ENCODE data around the gene RNF11.
A peak's percentile ranks its signal among the peaks of the same experiment; 100 is the strongest.

Gene RNF11

DNA sequence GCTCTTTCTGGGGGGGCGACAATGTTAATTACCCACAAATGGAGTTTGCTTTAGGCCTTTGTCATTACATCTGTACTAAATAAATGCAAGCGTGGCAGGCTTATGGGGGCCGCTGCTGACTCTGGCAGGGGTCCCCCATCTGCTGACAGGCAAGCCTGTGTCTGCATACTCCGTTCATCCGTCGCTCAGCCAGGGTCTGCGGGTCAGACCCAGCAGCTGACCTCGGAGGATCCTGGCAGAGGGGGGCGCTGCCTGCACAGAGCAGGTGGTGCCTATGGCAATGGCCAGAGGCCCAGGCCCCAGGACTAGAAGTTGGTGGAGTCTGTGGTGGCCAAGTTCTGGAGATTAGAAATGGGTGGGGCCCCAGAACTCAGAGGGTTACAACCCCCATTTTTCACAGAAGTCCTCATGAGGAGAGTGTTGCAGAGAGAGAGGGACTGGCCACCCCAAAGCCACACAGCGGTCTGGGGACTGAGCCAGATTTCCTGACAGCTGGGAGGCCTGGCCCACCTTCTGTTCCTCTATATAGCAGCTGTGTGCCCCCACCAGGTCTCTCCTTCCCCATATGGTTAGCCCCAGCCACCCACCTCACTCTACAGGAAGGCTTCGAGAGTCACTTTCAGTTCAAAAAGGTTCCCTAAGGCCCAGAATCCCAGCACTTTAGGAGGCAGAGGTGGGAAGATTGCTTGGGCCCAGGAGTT lies 63.3 kb downstream of the RNF11 start:
- DNase-seq: no peak

DNA sequence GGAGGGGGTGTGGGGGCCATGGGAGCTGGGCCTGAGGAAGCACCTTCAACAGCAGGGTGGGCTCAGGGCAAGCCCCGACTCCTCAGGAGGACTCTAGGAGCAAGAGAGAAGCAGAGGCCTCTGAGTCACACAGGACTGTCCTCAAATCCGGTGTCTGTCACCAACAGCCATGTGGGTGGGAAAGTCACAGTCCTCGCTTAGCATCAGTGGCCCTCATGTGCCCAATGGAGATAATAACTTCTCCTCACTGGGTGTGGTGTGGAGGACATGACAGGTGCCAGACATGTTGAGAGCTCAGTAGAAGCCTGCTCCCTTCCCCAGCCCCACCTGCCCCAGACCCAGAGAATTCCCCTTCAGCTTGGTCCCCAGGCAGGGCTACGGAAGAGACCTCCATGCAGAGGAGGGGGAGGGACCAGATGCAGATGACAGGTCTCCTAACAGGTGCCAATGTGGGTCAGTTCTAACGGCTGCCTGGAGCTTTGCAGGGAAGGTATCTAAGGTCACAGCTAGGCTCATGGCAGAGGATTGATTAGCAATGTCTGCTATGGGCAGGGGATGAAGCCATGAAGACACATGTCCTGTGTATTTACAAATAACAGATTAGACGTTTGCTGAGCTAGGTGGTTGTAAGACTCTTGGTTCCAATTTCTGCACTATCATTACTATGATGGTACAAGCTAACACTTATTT lies 64.1 kb downstream of the RNF11 start:
- no peak for DNase-seq

DNA sequence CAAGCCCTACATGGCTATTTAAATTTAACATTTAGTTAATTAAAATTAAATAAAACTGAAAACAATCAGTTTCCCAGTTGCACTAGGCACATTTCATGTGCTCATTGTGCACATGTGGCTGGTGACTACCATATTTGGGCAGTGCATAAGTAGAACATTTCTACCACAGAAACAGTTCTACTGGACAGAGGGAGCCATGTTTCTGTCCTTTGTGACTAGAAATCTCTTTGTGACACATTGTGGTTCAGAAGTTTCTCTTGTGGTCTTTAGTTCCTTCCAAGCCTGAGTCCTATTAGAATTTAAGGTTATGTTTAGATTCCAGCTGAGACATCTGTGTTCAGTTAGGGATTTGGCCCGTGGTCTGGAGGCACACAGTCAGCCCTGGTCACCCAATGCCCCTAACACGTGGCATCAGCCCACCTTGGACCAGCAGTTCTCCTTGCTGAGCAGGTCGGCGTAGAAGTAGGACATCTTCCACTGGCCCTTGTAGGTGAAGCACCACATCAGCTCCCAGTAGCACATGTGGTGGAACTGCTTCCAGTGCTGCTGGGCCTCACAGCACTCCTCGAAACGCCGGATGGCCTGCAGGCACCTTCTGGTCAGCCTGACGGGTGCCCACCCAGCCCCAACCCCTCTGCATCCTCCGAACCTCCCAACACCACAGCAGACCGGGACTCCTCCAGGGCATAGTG lies 65.2 kb downstream of the RNF11 start:
- no peak for DNase-seq

DNA sequence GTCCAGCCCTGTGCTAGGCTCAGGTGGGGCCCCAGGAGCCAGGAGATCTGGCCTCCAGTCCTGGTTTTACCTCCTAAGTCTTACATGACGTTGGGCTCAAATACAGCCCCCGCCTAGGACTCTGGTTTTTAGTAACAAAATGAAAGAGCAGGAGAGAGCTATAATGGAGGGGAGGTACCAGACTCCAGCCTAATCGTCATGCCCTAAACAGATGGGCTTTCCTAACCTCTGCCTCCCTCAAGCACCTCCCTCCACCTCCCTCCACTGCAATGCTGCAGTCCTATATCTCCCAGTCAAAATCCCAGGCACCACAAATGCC lies 65.7 kb downstream of the RNF11 start:
- DNase-seq: no peak

DNA sequence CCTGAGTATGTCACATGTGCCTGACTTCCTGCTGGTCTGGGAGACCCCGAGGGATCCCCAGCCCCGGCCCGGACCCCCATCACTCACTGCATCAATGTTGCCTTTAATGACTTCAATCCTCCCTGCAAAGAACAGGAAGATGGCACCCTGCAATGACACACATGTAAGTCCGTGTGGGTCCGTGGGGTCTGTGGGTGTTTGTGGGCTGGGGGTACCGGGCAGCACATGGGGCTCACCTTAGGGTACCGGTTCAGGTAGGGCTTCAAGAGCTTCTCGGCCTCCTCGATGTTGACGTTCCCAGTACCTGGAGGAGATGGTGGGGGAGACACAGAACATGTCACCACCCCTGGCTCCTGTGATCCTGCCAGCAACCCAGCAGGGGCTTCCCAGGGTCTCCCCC lies 66.2 kb downstream of the RNF11 start:
- no peak for DNase-seq

DNA sequence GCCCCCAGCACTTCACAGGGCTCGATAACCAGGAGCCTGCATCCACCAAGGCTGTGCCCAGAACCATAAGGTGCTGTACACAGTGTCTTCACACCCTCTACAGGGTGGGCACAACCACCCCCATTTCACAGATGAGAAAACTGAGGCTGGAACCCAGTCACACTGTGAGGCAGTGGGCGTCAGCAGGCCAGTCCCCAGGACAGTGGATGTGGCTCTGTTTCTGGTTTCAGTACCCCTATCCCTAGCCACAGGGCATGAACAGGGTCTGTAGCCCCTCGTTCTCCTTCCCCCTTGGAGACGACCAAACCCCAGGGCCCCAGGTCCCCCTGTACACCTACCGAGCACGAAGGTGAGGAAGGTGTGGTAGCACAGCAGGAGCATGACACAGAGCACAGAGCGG lies 66.7 kb downstream of the RNF11 start:
- no peak for DNase-seq

DNA sequence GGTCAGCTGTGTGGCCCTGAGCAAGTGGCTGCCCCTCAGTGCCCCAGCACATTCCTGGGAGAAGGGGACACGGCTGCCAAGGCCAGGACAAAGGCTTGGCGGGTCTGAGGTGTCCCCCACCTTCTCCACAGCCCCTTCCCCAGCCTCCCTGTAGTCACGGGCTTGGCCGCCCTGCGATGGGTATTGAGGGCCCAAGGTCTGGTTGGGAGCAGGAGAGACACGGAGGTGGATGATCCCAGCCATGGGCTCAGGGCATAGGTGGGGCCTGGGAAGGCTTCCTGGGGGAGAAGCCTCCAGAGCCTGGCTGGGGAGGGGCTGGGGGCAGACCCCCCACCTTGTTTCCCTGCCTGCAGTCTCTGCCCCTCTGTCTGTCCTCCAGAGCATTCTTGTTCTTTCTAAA lies 67.2 kb downstream of the RNF11 start:
- no peak for DNase-seq

DNA sequence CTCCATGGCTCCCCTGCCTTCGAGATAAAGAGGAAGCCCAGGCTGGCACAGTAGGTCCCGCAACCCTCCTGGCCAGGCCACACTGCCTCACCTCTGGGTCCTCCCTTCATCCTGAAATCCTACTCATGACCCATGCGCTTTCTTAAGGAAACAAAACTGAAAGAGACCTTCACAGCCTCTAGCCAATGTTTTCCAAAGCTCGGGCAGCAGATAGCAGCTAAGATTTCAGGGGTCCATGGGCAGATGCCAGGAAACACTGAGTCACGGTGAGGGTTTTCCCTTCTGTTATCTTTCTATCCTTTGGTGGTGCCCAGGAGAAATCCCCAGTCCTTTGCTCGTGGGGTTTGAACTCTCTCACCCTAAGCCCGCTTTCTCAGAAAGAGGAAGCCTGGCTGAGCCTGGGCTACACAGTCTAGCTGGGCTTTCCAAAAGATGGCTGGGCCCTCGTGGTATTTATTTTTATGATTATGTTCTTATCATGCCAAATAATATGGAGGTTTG lies 67.7 kb downstream of the RNF11 start:
- DNase-seq: no peak

DNA sequence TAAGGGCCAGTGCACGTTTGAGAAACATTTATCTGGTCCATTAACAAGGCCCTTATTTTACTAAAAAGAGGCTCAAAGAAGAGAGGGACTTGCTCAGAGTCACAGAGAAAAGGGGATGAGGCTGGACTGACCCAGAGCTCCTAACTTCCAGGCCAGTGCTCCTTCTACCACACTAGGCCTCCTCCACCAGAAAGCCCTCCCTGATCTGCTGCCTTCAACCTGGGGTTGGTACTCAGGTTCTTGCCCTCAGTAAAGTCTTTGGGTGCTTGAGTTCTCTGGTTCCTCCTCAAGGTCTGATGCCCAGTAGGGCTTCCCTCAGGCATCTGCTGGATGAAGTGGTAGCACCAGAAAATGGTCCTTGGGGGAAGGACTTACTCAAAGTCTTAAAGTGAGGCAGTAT lies 68.3 kb downstream of the RNF11 start:
- DNase-seq: no peak

DNA sequence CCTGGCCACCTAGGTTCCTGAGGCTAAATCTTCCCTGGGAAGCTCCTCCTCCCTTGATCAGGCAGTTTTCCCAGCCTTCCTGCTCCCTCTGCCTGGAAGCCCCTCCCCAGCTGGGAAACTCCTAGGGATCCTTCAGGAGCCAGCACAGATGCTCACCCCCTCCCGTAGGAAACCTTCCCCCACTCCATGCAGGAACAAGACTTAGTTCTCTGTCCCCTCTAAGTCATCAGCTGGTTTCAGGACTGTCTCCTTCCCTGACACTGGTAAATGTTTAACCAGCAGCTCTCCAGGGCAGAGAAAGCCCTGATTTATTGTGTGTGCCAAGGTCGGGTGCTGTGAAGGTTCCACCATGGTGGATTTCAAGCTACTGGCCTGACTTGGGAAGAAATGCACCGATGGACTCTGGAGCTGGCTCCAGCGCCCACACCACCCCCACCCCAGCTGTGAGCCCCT lies 69.3 kb downstream of the RNF11 start:
- DNase-seq: no peak

DNA sequence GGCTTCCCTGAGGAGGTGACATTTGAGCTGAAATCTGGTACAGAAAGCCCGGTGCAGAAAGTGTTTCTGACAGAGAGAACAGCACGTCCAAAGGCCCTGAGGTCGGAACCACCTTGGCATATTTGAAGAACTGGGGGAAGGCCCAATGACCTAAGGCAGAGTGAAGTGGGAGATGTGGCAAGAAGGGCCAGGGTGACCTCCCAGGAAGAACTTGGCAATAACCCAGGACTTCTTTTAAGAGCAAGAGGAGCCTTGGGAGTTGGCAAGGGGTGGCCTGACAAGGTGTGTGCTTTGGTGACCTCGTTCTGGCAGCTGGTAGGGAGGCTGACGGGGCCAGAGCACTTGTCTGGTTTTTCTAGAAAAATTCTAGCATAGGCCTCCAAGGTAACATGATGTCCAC lies 70.9 kb downstream of the RNF11 start:
- no peak for DNase-seq

DNA sequence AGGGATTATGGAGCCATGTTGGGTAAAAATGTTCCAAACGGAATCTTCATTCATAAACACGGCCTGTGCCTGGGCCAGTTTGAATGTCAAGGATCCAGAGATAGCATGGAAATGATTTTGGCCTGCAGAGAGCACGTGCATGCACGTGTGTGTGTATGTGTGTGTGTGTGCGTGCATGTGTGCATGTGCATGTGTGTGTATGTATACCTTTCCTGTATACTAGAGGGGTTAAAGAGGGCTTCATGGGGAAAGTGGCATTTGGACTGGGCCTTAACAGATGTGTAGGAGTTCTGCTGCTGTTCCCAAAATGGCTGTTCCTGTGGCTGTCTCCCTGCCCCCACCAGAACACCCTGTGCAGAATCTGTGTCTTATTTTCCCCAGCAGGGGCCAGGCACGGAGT lies 72.6 kb downstream of the RNF11 start:
- DNase-seq: no peak

DNA sequence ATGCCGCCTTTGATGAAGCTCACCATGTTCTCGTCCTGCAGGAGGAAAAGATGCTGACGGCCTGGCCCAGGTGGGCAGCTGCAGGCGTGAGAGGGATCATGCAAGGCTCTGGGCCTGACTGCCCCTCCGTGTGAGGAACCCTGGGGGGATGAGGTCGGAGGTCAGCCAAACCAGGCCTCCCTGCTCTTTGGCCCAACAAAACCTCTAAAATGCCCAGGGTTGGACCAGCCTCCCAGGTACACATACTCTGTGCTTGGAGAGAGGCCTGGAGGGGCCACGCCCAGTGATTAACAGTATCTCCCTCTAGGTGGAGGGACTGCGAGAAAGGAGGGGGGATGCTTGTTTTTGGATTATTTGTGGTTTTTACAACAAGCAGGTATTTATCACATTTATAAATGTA lies 73.2 kb downstream of the RNF11 start:
- DNase-seq: no peak

DNA sequence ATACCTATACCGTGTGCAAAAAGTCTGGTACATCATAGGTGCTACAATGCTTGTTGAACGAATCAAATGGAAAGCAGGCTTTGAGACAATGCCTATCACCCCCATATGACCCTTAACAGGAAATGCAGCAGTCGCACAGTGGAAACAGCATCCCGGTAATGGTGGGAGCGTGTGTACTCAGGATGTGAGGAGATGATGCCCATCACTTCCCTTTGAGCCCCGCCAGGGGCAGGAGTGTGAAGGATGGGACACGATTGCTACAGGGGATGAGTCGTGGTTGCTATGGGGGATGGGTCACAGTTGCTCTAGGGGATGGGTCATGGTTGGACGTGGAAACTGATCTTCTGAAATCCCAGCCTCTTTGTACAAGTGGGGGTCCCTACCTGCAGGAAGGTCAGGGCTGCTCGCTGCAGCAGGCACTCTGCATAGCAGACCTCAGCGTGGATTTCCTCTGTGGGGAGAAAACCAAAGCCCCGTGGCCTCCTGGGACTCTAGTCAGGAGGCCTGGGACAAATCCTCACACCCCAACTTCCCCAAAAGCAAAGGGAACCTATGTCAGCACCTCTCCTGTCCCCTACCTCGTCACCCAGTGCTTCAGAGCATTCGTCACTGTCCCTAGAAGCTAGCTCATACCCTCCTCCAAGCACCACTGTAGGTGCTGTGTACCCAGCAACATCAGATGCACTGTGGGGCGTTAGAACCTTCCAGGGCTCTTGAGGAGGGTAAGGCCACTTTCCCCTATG lies 75.0 kb downstream of the RNF11 start:
- DNase-seq: no peak

DNA sequence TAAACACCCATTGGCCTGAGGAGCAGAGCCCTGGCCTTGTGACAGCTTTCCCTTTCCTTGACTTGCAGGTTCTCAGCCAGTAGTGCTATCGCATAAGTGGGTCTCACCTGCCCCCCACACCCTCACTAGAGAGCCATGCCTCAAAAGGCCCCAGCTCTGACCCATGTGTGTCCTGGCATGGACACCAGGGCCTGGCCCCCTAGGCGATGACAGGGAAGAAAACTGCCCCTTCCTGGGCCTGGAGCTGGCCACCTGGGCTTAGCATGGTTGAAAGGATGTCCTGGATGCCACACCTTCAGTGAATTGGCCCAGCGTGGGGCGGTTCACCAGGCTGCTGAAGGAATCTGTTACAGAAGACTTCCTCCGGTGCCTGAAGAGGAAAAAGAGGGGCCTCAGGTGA lies 75.8 kb downstream of the RNF11 start:
- no peak for DNase-seq

DNA sequence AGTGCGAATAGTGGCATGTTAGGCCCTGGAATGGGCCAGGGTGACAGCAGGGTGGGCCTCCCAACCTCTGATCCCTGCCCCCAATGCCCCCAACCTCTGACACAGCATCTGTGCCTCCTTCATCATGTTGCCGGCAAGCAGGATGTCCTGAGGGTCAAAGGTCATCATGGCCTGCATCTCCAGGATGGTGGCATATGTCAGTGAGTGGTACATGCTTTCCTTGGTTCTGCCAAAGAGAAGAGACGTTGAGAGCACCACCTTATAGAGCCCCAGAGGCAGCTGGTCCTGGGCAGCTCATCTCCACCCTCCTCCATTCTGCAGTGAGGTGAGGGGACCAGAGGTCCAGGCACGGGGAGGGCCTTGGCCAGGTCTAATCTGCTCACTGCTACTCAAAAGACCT lies 76.6 kb downstream of the RNF11 start:
- DNase-seq: no peak

DNA sequence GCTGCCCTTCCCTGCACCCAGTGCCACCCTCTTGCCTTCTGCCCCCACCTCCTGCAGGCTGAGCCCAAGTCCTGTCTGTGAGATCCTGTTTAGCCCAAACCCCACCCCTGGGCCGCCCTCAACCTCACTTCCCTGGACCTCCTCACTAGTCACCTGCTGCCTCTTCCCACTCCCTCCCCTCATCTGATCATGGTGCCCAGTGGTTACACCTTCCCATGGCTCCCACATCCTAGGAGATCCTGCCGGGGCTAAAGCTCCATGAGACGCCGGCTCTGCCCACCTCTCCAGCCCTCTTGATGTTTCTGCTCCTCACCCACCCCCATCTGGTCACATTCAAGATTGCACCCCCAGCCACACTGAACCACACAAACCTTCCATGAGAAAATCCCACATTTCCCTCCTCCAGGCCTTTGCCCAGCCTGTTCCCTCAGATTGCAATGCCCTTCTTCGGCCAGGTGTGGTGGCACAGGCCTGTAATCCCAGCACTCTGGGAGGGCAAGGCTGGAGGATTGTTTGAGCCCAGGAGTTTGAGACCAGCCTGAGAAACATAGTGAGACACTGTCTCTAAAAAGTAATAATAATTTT lies 77.3 kb downstream of the RNF11 start:
- no peak for DNase-seq

DNA sequence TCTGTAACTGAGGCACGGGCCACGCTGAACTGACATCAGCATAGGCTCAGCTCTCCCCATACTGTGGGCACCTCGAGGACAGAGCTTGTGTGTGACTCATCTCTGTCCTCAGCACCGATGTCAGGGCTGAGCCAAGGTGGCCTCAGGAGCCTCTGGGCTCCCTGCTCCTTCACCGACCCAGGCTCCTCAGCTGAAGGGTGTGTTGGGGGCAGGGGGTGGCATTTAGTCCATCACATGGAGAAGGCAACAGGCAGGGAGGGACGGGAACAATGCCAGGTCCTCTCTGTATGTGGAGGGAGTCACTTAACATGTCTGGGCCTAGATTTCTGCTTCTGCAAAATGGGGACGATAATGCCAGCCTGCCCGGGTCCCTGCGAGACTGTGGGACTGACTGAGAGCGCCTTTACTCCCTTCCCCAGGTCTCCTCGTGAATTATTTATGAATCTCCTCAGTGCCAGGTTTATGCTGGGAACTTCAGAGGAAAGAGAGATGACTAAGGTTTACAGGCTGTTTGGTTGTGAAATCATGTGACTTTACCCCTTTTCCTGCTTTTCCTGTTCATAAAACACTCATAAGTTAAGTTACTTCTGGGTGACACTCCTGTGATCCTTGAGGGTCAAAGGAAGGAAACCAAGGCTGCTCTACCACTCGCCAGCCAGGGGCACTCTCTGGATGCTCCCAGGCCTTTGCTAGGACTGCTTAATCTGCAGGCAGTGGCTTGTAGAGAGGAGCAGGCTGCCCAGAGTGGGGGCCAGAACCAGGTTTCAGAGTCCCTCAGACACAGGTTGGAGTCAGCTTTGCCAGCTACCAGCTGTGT lies 78.1 kb downstream of the RNF11 start:
- DNase-seq: no peak

DNA sequence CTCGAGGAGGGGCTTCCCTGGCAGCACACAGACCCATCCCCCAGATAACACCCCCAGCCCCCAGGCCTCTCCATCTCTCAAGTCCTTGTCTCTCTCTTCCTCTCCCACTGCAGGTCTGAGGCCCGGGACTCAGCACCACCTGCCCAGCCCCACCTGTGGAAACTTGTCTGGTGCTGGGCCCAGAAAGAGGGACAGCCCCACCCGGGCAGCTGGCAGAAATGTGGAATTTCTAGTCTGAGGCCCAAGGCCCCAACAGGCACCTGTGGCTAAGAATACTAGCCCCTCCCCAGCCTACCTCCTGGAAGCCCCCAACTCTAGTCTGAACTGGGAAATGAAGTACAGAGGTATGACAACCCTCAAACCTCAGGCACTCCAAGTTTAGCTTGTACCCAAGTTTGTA lies 78.9 kb downstream of the RNF11 start:
- no peak for DNase-seq

DNA sequence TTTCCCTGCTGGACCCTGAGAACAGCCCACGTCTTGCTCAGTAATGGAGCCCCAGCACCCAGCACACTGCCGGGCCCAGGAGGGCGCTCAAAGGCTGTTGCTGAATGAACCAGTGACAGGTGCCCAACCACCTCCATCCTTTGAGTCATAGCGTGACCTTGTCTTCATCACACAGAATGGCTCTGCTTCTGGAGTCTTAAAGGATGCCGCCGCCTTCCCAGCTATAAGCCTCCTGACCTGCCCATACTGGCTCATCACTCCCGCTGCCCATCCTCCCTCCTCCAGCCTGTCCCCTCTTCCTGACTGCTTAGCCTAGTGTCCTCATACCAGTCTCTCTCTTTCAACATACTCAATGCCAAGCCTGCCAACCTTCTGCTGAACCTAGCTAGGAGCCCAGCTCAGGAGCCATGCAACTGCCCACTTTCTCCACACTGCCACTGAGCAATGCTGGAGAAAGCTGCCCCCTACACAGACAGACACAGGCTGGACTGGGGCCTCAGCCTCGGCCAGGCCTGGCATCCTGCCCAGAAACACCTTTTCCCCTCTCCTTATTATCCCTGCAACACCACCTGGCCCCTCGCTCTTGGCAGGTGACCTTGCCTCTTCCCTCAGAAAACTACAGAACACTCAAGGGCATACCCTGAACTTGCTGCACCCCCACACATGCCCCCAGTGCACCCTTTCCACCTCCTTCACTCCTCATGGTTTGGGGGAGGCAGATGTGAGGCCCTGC lies 80.2 kb downstream of the RNF11 start:
- peak; percentile 56 for DNase-seq

DNA sequence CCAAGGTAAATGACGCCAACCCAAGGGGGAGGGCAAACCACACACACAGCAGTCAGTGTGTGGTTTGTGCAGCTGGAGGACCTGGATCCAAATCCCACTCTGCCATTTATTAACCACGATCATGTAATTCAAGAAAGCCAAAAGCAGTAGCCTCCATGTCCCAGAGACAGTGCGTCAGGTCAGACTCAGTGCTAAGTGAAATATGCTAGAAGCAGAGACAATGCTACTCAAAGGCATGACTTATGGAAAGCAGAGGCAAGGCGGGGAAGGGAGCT lies 80.7 kb downstream of the RNF11 start:
- DNase-seq: no peak

DNA sequence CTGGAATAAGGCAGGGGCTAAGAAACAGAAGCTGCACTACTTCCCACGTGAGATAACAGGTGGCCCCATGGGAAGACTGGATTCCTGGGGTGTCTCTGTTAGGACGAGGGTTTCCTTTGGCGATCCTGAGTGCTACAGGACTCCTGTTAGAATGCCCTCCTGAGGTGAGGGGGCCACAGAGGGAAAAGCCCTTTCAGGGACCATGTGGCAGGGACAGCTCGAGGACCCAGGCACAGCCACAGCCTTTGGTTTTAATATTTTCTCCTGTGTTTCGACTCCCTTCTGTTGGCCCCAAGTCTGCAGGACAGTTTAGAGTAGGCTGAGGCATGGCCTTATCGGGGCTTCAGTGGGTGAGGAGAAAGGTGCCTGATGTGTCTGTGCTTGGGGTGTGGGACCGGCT lies 81.7 kb downstream of the RNF11 start:
- DNase-seq: no peak

All from NCI-H1105 (cell line).